HG03039 (cell line): ENCODE measurements around the gene FOXL3.

ENCODE experiments used
- ATAC-seq: cut with Tn5 transposase; IDR thresholded peaks from one replicate; pipeline ENCODE4 v1.9.1; 2021; ENCODE audit warnings: mild to moderate bottlenecking, moderate library complexity; ENCODE audit not compliant: unreplicated experiment

Gene FOXL3

GRCh38 chr7:318878-319661 is 29.1 kb downstream of the FOXL3 start:
- ATAC-seq: no peak

GRCh38 chr7:320297-320696 is 30.3 kb downstream of the FOXL3 start:
- no peak for ATAC-seq

GRCh38 chr7:322111-322671 is 32.2 kb downstream of the FOXL3 start:
- ATAC-seq: peak; percentile 54

DNA sequence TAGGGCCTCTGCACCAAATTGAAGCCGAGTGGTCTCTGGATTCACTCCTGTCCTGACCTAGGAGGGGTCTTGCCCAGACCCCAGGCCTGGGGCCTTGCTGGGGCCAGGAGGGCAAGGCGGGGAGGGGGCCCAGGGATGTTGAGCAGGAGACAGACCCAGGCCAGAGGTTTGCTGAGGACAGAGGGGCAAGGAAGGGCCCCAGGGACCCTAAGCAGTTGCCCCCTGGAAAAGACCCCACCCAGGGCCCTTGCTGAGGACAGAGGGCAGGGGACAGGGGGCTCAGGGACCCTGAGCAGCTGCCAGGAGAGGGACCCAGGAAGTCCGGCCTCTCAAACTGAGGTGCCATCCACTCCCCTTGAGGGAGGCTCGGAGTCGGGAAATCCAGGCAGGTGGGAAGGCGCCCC is 32.7 kb downstream of the FOXL3 start:
- ATAC-seq: no peak

- ATAC-seq: no peak
These were observed 33.4 kb downstream of the FOXL3 start for GRCh38 chr7:323410-323809.

DNA sequence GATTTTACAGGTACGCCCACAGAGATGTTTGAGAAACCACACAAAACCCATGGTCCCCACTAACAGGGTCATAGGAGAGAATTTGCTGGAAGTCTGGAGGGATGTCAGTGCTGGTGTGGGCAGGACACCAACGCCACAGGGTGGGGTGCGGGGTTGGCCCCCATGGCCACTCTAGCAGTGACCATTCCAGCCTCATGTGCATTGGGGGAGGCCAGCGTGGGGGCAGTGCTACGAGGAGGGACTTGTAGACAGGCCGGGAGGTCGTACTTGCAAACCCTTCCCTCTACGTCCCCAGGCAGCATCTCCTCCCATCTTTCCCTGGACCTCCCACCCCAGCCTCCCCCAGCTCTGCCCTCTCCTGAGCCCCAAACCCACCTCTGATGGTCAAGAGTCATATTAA is 34.0 kb downstream of the FOXL3 start:
- ATAC-seq: no peak

GRCh38 chr7:325051-325798 is 35.3 kb downstream of the FOXL3 start:
- ATAC-seq: no peak

DNA sequence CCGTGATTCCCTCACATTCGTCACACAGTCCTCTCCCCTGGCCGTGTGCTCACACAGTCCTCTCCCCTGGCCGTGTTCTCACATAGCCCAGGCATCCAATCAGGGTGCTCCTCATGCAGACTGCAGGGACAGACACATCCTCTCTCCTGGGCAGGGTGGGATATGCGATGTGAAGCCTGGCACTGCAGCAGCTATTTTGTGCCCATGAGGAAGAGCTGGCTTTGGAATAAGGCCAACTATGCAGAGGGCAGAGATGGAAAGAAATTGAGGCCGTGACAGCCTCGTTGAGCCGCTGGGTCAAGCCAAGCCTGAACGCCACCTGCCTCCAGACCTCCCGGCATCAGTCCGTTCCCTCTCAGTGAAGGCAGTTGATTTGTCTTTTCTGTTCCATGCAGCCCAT is 35.8 kb downstream of the FOXL3 start:
- ATAC-seq: no peak

DNA sequence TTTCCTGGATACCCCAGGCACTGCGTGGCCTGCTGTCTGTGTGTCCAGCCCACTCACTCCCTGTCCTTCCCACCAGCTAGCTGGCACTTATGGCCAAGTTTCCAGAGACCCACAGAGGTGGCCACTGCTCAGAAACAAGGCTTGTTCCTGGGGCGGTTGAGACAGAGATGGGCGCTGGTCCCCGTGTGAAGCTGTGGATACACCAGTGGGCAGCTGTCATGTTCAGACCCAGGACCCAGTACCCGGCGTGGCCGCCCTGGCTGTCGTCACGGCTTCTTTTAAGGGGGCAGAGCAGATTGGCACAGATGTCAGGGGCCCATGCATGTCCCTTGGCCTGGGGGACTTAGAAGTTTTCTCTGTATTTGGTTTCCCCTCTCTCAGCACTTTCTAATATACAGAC is 36.3 kb downstream of the FOXL3 start:
- ATAC-seq: no peak

DNA sequence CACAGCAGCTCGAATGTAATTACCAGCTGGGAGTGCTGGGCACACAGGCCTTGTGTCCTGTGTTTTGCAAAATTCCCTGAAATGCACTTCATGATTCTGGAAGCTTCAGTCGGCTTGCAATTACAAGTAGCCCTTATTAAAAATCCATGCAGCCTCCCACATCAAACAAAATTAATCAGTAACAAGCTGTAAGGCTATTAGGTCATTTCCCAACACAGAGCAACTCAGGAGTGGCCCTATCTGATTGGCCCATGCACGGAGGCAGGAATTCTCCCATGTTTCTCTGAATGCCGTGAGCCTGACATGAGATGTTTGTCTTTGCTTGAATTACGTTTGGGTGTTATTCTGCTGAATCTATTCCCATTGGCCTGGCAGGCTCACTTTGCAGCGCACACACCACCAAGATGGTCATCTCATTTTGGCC is 36.9 kb downstream of the FOXL3 start:
- ATAC-seq: no peak

- no peak for ATAC-seq
These were observed 37.4 kb downstream of the FOXL3 start for GRCh38 chr7:327233-327931.

GRCh38 chr7:327991-328702 is 38.2 kb downstream of the FOXL3 start:
- ATAC-seq: no peak

GRCh38 chr7:329691-330281 is 39.8 kb downstream of the FOXL3 start:
- ATAC-seq: no peak

- ATAC-seq: no peak
These were observed 40.7 kb downstream of the FOXL3 start for GRCh38 chr7:330511-331230.

DNA sequence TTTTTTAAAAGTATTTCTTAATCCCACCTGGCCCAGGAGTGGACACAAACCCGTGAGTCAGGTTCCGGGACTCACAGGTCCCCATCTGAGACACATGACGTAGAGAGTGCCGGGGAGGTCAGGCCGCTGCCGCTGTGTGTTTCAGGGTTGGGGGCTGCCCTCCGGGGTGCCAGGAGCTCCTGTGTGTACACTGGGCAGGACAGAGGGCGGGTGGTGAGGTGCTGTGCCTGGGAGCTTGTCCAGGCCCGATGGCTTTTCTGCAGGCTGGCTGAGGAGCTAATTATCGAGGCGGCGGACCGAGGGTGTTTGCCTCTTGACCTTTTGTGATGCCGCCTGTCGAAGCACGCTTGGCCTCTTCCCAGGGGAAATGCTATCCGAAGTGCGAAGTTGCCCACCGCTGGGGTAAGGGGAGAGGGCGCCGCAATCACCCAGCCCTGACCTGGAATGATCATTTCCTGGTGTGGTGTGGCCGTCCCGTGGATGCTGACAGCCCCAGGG is 42.1 kb downstream of the FOXL3 start:
- no peak for ATAC-seq

- ATAC-seq: no peak
These were observed 42.8 kb downstream of the FOXL3 start for GRCh38 chr7:332646-333392.

DNA sequence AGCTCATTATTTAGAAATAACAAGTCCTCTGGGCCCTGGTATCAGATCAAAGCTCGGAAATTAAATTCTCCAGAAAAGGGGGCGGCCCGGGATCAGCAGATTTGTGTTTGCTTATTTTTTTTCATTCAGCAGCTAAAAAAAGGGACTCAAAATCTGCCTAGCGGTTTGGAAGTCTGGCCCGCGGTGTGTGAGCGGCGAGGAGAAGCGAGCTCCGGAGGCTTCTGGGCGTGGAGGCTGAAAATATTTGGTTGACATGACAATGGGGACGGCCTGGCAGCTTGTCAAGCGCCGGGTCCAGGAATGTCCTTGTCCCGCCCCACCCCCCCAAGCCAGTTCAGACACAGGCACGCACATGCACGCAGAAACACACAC is 43.4 kb downstream of the FOXL3 start:
- no peak for ATAC-seq

DNA sequence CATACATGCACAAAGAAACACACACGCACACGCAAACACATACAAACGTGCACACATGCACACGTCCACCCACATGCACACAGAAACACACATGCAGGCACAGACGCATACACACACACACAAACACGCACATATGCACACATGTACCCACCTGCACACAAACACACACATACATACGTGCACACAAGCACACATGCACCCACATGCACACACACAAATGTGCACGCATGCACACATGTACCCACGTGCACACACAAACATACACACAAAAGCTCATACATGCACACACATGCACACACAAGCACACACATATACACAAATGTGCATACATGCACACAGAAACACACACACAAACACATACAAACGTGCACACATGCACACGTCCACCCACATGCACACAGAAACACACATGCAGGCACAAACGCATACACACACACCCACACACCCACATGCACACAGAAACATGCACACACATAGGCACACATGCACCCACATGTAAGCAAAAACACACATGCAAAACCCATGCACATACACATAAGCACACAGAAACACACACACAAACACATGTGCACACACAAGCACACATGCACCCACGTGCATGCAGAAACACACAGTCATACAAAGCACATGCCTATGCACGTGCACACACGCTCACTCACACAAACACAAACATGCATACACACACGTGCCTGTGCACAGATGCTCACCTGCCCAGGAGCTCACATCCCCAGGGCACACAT is 44.8 kb downstream of the FOXL3 start:
- ATAC-seq: no peak
